ENCODE data around the gene PIP4K2B. TPM values are rescaled to one million over a fixed set of nuclear protein-coding genes. Genes with fewer than 3 reads are reported as not detected.
"Not testable (repeated sequence)": the region's sequence is repeated elsewhere in the genome, so short reads cannot be mapped to it uniquely, and the experiment has no call there.

Gene PIP4K2B
- total RNA-seq, 1 experiment from 2014 or later: 68.3 TPM

GRCh38 chr17:38730526-38731379 is 68.6 kb downstream of the PIP4K2B start:
- DNase-seq (ENCODE audit: low read depth): peak; percentile 65

- DNase-seq (ENCODE audit: low read depth): peak; percentile 75
Observed at GRCh38 chr17:38729886-38730525, 69.3 kb downstream of the PIP4K2B start, which contains the start of gene CISD3. TSS of gene CISD3 (plus strand) at chr17:38730341. CDS start at chr17:38730359, 18 bp downstream.

GRCh38 chr17:38729368-38729885 is 69.9 kb downstream of the PIP4K2B start:
- DNase-seq (ENCODE audit: low read depth): no peak

- DNase-seq (ENCODE audit: low read depth): no peak
Observed at GRCh38 chr17:38728290-38728831, 71.0 kb downstream of the PIP4K2B start.

- DNase-seq (ENCODE audit: low read depth): no peak
Observed at GRCh38 chr17:38727736-38728135, 71.6 kb downstream of the PIP4K2B start.

GRCh38 chr17:38726145-38726544 is 73.2 kb downstream of the PIP4K2B start:
- not testable (repeated sequence) for DNase-seq (ENCODE audit: low read depth)

GRCh38 chr17:38725066-38725465 is 74.3 kb downstream of the PIP4K2B start:
- DNase-seq (ENCODE audit: low read depth): peak; percentile 60

GRCh38 chr17:38724337-38724988 is 74.9 kb downstream of the PIP4K2B start:
- DNase-seq (ENCODE audit: low read depth): peak; percentile 90

- no peak for DNase-seq (ENCODE audit: low read depth)
Observed at GRCh38 chr17:38721802-38722201, 77.6 kb downstream of the PIP4K2B start.

- no peak for DNase-seq (ENCODE audit: low read depth)
Observed at GRCh38 chr17:38720941-38721340, 78.4 kb downstream of the PIP4K2B start.

GRCh38 chr17:38719943-38720641 is 79.3 kb downstream of the PIP4K2B start:
- DNase-seq (ENCODE audit: low read depth): no peak

- no peak for DNase-seq (ENCODE audit: low read depth)
Observed at GRCh38 chr17:38719289-38719942, 79.9 kb downstream of the PIP4K2B start.

GRCh38 chr17:38717139-38717745 is 82.1 kb downstream of the PIP4K2B start:
- DNase-seq (ENCODE audit: low read depth): no peak

- DNase-seq (ENCODE audit: low read depth): no peak
Observed at GRCh38 chr17:38716368-38717005, 82.9 kb downstream of the PIP4K2B start.

Other genes with a start within 250 kb of the PIP4K2B start
- gene SRCIN1, start 193.6 kb downstream of the PIP4K2B start, total RNA-seq (2014; rRNA removed): not detected in 2 replicates
- 2.6 and 2.7 TPM in 2 replicates for gene EPOP, start 124.6 kb downstream of the PIP4K2B start, total RNA-seq (2014; rRNA removed)
- gene MLLT6, start 94.3 kb downstream of the PIP4K2B start, total RNA-seq (2014; rRNA removed): 21.4 and 26.8 TPM in 2 replicates
- gene CISD3, start 69.2 kb downstream of the PIP4K2B start, total RNA-seq (2014; rRNA removed): 7.4 and 9.9 TPM in 2 replicates
- 6.4 and 7.7 TPM in 2 replicates for gene PCGF2, start 51.2 kb downstream of the PIP4K2B start, total RNA-seq (2014; rRNA removed)
- gene PSMB3, start 46.8 kb downstream of the PIP4K2B start, total RNA-seq (2014; rRNA removed): 233 and 303 TPM in 2 replicates
- 9.5 and 10.1 TPM in 2 replicates for gene CWC25, start 25.8 kb upstream of the PIP4K2B start, total RNA-seq (2014; rRNA removed)
- 945 and 978 TPM in 2 replicates for gene RPL23, start 54.2 kb upstream of the PIP4K2B start, total RNA-seq (2014; rRNA removed)
- gene LASP1, start 70.5 kb upstream of the PIP4K2B start, total RNA-seq (2014; rRNA removed): 299 and 362 TPM in 2 replicates
- gene FBXO47, start 167.8 kb upstream of the PIP4K2B start, total RNA-seq (2014; rRNA removed): not detected in 2 replicates